Measurements from ENCODE around the gene KCNK5. TPM values are rescaled to one million over a fixed set of nuclear protein-coding genes. Genes with fewer than 3 reads are reported as not detected.

Gene KCNK5
- total and polyA plus RNA-seq, 9 of the 15 experiments (the other 6 are each of a cell fraction or from before 2014, with no cell fraction given), result 1.5 to 45.8 (median 25.8) TPM

GRCh38 chr6:39247667-39248194 lies 18.5 kb upstream of the KCNK5 start:
- in situ Hi-C loops (cut with MboI) (no loop called here), intact Hi-C loops (cut with micrococcal nuclease) (no loop called here)
- FAIRE-seq (no peak), ATAC-seq (no peak; the same call in 2 of the 3 replicates), DNase-seq (ENCODE audit: extremely low read depth in 1 of 4, low spot score in 3 of 4) (no peak)
- H3K27me3 ChIP-seq (ENCODE audit: control insufficient read depth in 2 of 2, insufficient read depth in 2 of 2, low read length in 2 of 2), result peaks cover 16 to 20% of the 10 kb centered on the region in 2 experiments
- H3K9ac ChIP-seq (ENCODE audit: insufficient read depth in 1 of 2, low read depth in 2 of 2, low read length in 2 of 2), result no peak overlapping the region
- no peaks in the 10 kb centered on the region for H4K20me1 ChIP-seq (replicated peaks; ENCODE audit: control insufficient read depth, insufficient read depth, low read length)
- 7% methylated on average over 5 of the region's 5 CpGs for WGBS (ENCODE audit: insufficient coverage, low coverage, missing lambda C conversion rate)
- peak overlapping the region; percentile 33; the same call in 1 of the 2 replicates for H3K4me2 ChIP-seq (ENCODE audit: insufficient read depth, low read length)
- ChIA-PET CTCF (ENCODE audit: low intra/inter-chr PET ratio) (no interaction called here), POLR2A (interaction anchor here (0.5 to 1.1 kb wide), 4 partner anchors 9 to 47 kb away, joined by 3 to 4 read pairs (median 3); no protein-coding TSS in a partner anchor)
- no peaks in the 10 kb centered on the region for H3K79me2 ChIP-seq (ENCODE audit: control insufficient read depth, insufficient read depth, low read length)
- H2AFZ ChIP-seq (ENCODE audit: low read depth, low read length), result no peak overlapping the region
- no TSS peak for BruUV-seq (replicated peaks)
- no peak overlapping the region for H3K27ac ChIP-seq (ENCODE audit: extremely low read depth, low read depth, low read length)
- H3K4me1 ChIP-seq (replicated peaks in 1 of 2; ENCODE audit: control insufficient read depth in 2 of 2, insufficient read depth in 2 of 2, low read length in 2 of 2), result peaks cover 5 to 9% of the 10 kb centered on the region in 2 experiments; a peak in 3 of 5 replicates
- no peaks in the 10 kb centered on the region for H3K36me3 ChIP-seq (ENCODE audit: control insufficient read depth, insufficient read depth, low read length)
- no peak overlapping the region for H3K4me3 ChIP-seq
- no peaks in the 10 kb centered on the region for H3K9me1 ChIP-seq (ENCODE audit: control insufficient read depth, insufficient read depth, low read length)
- no peaks in the 10 kb centered on the region for H3K9me3 ChIP-seq (replicated peaks; ENCODE audit: control insufficient read depth, insufficient read depth, low read depth, low read length)
- TF ChIP-seq ATF7 (IDR thresholded peaks at IDR 0.05) (0 out of 2 replicates have a peak, but pooled peaks have one; percentile 25), ZNF551 (CRISPR knock-in tag; IDR thresholded peaks at IDR 0.05) (no peak), CREM (IDR thresholded peaks at IDR 0.05; ENCODE audit: low read depth) (peak; percentile 76), ATF3 (IDR thresholded peaks at IDR 0.05) (0 out of 2 replicates have a peak, but pooled peaks have one; percentile 26), ATF3 (CRISPR knock-in tag; conservative IDR thresholded peaks at IDR 0.05) (no peak), ZNF354B (CRISPR knock-in tag; IDR thresholded peaks at IDR 0.05) (no peak), ATF1 (CRISPR knock-in tag; IDR thresholded peaks at IDR 0.05) (no peak), ATF1 (tag; IDR thresholded peaks at IDR 0.05) (peak; percentile 77), CREB1 (IDR thresholded peaks at IDR 0.05) (peak; percentile 72), CREB1 (CRISPR knock-in tag; IDR thresholded peaks at IDR 0.05) (peak; percentile 70)
